Sigmoid colon (tissue), 4 donors: ENCODE results near the gene JHY.

Experiments
- EP300 ChIP-seq, 4 donors: sonication (generic); formaldehyde crosslinking; IDR thresholded peaks; one replicate each; pipeline ENCODE4 v1.6.1; 2017; ENCODE audit warnings: antibody characterized with exemption in 4 of 4
- POLR2A ChIP-seq, 2 donors: fragments of 450-650 bp; IDR thresholded peaks; one replicate each; pipeline ENCODE4 v1.6.1; 2016; ENCODE audit warnings: antibody characterized with exemption in 2 of 2, mild to moderate bottlenecking in 2 of 2, moderate library complexity in 2 of 2
- TF ChIP-seq, protein P1 (sequence below), 4 experiments: fragments of 450-650 bp in 3 of 4; fragments of 200-600 bp in 1 of 4; IDR thresholded peaks; one replicate each; pipeline ENCODE4 v1.5.1; 2016 to 2019; ENCODE audit warnings: antibody characterized with exemption in 4 of 4, mild to moderate bottlenecking in 3 of 4, moderate library complexity in 2 of 4

DNA sequence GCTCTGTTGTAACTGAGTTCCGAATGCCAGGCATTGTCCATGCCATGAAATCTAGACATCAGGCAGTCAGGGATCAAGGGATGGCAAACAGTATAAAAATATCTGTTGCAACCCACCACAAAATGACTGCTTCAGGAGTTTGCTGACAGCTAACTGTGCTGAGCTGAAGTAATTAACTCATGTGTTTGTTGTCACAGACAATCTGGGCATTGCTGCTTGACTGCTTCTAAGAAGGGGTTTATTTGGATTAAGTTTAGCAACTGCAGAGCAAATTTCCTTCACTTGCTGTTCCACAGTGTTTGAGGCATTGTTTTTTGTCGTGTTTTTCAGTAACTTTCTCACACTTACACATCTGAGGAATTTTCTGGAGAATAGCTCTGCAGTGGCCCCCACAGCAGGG lies 68.7 kb downstream of the JHY start:
- TF ChIP-seq POLR2A (IDR thresholded peaks at IDR 0.05): no peak
- TF ChIP-seq, protein P1, sequence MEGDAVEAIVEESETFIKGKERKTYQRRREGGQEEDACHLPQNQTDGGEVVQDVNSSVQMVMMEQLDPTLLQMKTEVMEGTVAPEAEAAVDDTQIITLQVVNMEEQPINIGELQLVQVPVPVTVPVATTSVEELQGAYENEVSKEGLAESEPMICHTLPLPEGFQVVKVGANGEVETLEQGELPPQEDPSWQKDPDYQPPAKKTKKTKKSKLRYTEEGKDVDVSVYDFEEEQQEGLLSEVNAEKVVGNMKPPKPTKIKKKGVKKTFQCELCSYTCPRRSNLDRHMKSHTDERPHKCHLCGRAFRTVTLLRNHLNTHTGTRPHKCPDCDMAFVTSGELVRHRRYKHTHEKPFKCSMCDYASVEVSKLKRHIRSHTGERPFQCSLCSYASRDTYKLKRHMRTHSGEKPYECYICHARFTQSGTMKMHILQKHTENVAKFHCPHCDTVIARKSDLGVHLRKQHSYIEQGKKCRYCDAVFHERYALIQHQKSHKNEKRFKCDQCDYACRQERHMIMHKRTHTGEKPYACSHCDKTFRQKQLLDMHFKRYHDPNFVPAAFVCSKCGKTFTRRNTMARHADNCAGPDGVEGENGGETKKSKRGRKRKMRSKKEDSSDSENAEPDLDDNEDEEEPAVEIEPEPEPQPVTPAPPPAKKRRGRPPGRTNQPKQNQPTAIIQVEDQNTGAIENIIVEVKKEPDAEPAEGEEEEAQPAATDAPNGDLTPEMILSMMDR (IDR thresholded peaks at IDR 0.05): no peak
- no peak for TF ChIP-seq EP300 (IDR thresholded peaks at IDR 0.05)
